ENCODE data around the gene GLIPR1. TPM values are rescaled to one million over a fixed set of nuclear protein-coding genes. Genes with fewer than 3 reads are reported as not detected.

The GLIPR1 gene
- total RNA-seq (20.6 TPM), polyA plus RNA-seq (ENCODE audit: insufficient read depth, low read depth, low replicate concordance) (2.3 TPM)
- long read RNA-seq, donor 1, full-length matches to known transcripts = 3 of 3 reads
- long read RNA-seq, donor 1, partial matches to known transcripts = 0 of 3 reads
- long read RNA-seq, donor 1, other reads (novel, unspliced or antisense) = 0 of 3 reads
- long read RNA-seq, donor 2, full-length matches to known transcripts = 4 of 59 reads
- long read RNA-seq, donor 2, partial matches to known transcripts = 33 of 59 reads
- long read RNA-seq, donor 2, other reads (novel, unspliced or antisense) = 22 of 59 reads
- long read RNA-seq, donor 3, full-length matches to known transcripts = 2 of 79 reads
- long read RNA-seq, donor 3, partial matches to known transcripts = 38 of 79 reads
- long read RNA-seq, donor 3, other reads (novel, unspliced or antisense) = 39 of 79 reads
- long read RNA-seq, donor 4 = 0 reads
- long read RNA-seq, donor 5, partial matches to known transcripts = 5 of 5 reads
- long read RNA-seq, donor 5, other reads (novel, unspliced or antisense) = 0 of 5 reads
- long read RNA-seq, donor 6, full-length matches to known transcripts = 6 of 67 reads
- long read RNA-seq, donor 6, partial matches to known transcripts = 61 of 67 reads
- long read RNA-seq, donor 6, other reads (novel, unspliced or antisense) = 0 of 67 reads
- long read RNA-seq, donor 7, full-length matches to known transcripts = 4 of 5 reads
- long read RNA-seq, donor 7, partial matches to known transcripts = 0 of 5 reads
- long read RNA-seq, donor 7, other reads (novel, unspliced or antisense) = 1 of 5 reads
- long read RNA-seq, donor 8, partial matches to known transcripts = 42 of 73 reads
- long read RNA-seq, donor 8, other reads (novel, unspliced or antisense) = 31 of 73 reads
- long read RNA-seq, donor 9, full-length matches to known transcripts = 2 of 2 reads
- long read RNA-seq, donor 9, partial matches to known transcripts = 0 of 2 reads
- long read RNA-seq, donor 9, other reads (novel, unspliced or antisense) = 0 of 2 reads
- long read RNA-seq, donor 10, partial matches to known transcripts = 62 of 99 reads
- long read RNA-seq, donor 10, other reads (novel, unspliced or antisense) = 37 of 99 reads

DNA sequence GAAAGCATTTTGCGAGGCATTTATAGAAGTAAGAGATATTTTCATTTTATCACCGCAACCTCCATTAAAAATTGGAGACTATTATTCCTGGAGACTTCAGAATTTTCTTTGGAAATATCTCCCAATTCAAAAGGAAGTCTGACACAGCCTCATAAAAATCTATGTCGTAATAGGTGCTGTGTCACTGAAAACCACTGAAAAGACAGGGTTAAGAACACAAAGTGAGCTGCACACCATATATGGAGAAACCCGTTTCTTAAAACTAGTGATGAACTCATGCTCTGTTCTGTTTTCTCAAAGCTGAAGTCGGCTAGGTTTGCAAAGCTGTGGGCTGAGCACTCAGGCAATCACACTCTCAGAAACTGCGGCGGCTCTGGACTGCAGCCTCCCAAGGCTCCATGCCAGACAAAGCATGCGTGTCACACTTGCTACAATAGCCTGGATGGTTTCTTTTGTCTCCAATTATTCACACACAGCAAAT is at the start of gene GLIPR1:
GLIPR1 (plus strand) TSS at position 287 of the 481 bp plus-strand sequence; CDS start at position 413, 126 bp downstream.
- no peak for FAIRE-seq

DNA sequence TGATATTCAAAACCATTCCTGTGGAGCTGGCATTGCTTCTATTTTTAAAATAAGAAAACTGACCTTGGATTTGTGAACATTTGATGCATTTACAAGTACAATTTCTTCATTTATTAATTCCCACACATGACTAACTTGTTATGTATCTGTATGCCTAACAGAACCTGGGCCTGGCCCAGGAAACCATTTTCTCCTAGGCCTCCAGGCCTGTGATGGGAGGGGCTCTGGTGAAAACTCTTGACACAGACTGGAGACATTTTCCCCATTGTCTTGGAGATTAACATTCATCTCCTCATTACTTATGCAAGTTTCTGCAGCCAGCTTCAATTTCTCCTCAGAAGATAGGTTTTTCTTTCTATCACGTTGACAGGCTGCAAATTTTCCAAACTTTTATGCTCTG is 47.6 kb upstream of the GLIPR1 start:
- H3K4me1 ChIP-seq (ENCODE audit: control insufficient read depth in 2 of 3, insufficient read depth in 2 of 3, low read depth in 1 of 3, low read length in 3 of 3) = no peaks in the 10 kb centered on the region
- H3K9ac ChIP-seq (ENCODE audit: low read length in 3 of 3) = no peak overlapping the region
- H3K9me3 ChIP-seq (ENCODE audit: control insufficient read depth in 2 of 3, insufficient read depth in 1 of 3, low read length in 3 of 3) = no peaks in the 10 kb centered on the region
- TF ChIP-seq, protein P1, sequence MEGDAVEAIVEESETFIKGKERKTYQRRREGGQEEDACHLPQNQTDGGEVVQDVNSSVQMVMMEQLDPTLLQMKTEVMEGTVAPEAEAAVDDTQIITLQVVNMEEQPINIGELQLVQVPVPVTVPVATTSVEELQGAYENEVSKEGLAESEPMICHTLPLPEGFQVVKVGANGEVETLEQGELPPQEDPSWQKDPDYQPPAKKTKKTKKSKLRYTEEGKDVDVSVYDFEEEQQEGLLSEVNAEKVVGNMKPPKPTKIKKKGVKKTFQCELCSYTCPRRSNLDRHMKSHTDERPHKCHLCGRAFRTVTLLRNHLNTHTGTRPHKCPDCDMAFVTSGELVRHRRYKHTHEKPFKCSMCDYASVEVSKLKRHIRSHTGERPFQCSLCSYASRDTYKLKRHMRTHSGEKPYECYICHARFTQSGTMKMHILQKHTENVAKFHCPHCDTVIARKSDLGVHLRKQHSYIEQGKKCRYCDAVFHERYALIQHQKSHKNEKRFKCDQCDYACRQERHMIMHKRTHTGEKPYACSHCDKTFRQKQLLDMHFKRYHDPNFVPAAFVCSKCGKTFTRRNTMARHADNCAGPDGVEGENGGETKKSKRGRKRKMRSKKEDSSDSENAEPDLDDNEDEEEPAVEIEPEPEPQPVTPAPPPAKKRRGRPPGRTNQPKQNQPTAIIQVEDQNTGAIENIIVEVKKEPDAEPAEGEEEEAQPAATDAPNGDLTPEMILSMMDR (IDR thresholded peaks at IDR 0.05; ENCODE audit: borderline replicate concordance, extremely low read depth, insufficient read depth) = no peak
- no peaks in the 10 kb centered on the region for H3K27me3 ChIP-seq (ENCODE audit: control insufficient read depth, insufficient read depth, low read length)
- no peaks in the 10 kb centered on the region for H3K36me3 ChIP-seq (ENCODE audit: control insufficient read depth in 2 of 3, insufficient read depth in 3 of 3, low read length in 3 of 3)
- no peak overlapping the region for H3K27ac ChIP-seq (ENCODE audit: low read depth in 2 of 2, low read length in 2 of 2)
- DNase-seq = no peak
- no peak for FAIRE-seq
- intact Hi-C loops (cut with DNase I) = no loop called here
- no peak overlapping the region for H3K4me3 ChIP-seq (ENCODE audit: low read length in 3 of 3)

More for the DNA sequence above, at the start of gene GLIPR1:
- H3K4me3 ChIP-seq (ENCODE audit: low read length in 3 of 3) = peak within 1 kb of the TSS; percentile 53 to 71 (median 55)
- no peaks in the 10 kb centered on the region for H3K36me3 ChIP-seq (ENCODE audit: control insufficient read depth in 2 of 3, insufficient read depth in 3 of 3, low read length in 3 of 3)
- peak within 1 kb of the TSS; percentile 22 to 53 (median 42) for H3K9ac ChIP-seq (ENCODE audit: low read length in 3 of 3)
- DNase-seq = peak in 4 of 5 donors; percentile 27 to 87 (median 62)
- no peaks in the 10 kb centered on the region for H3K9me3 ChIP-seq (ENCODE audit: control insufficient read depth in 2 of 3, insufficient read depth in 1 of 3, low read length in 3 of 3)
- intact Hi-C loops (cut with DNase I) = no loop called here
- peak within 1 kb of the TSS; percentile 47 to 76 for H3K27ac ChIP-seq (ENCODE audit: low read depth in 2 of 2, low read length in 2 of 2)
- H3K27me3 ChIP-seq (ENCODE audit: control insufficient read depth, insufficient read depth, low read length) = no peaks in the 10 kb centered on the region
- TF ChIP-seq, protein P1 (IDR thresholded peaks at IDR 0.05; ENCODE audit: borderline replicate concordance, extremely low read depth, insufficient read depth) = no peak
- H3K4me1 ChIP-seq (ENCODE audit: control insufficient read depth in 2 of 3, insufficient read depth in 2 of 3, low read depth in 1 of 3, low read length in 3 of 3) = no peaks in the 10 kb centered on the region

- Histone ChIP-seq H3K4me1 (ENCODE audit: control insufficient read depth in 2 of 3, insufficient read depth in 2 of 3, low read depth in 1 of 3, low read length in 3 of 3) (peaks cover 0 to 4% (median 0%) of the 10 kb centered on the region in 3 donors), H3K9me3 (ENCODE audit: control insufficient read depth in 2 of 3, insufficient read depth in 1 of 3, low read length in 3 of 3) (no peaks in the 10 kb centered on the region), H3K27ac (ENCODE audit: low read depth in 2 of 2, low read length in 2 of 2) (no peak overlapping the region), H3K4me3 (ENCODE audit: low read length in 3 of 3) (no peak overlapping the region), H3K36me3 (ENCODE audit: control insufficient read depth in 2 of 3, insufficient read depth in 3 of 3, low read length in 3 of 3) (no peaks in the 10 kb centered on the region), H3K9ac (ENCODE audit: low read length in 3 of 3) (no peak overlapping the region), H3K27me3 (ENCODE audit: control insufficient read depth, insufficient read depth, low read length) (no peaks in the 10 kb centered on the region)
- TF ChIP-seq, protein P1 (IDR thresholded peaks at IDR 0.05; ENCODE audit: borderline replicate concordance, extremely low read depth, insufficient read depth) = peak; percentile 33
- intact Hi-C loops (cut with DNase I) = no loop called here
- FAIRE-seq = no peak
- no peak for DNase-seq
These were observed 43.0 kb upstream of the GLIPR1 start for GRCh38 chr12:75437564-75437963.
